ENCODE measurements around the gene RNF126.
"Not testable (repeated sequence)": the region's sequence is repeated elsewhere in the genome, so short reads cannot be mapped to it uniquely, and the experiment has no call there.

Gene RNF126

DNA sequence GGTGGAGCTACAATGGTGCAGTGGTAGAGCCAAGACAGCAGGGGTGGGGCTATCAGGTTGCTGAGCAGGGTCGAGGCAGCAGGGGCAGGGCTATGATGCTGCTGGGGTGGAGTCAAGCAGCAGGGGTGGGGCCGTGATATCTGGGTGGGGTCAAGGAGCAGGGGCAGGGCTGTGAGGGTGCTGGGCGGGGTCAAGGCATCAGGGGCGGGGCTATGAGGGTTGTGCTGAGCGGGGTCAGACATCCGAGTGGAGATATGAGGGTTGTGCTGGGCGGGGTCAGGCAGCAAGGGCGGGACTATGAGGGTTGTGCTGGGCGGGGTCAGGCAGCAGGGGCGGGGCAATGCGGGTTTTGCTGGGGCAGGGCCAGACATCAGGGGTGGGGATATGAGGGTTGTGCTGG is 58.7 kb downstream of the RNF126 start:
- DNase-seq (ENCODE audit: insufficient read length, low spot score) (no peak), FAIRE-seq (no peak)
- no peak for TF ChIP-seq POLR2A (IDR thresholded peaks at IDR 0.05; ENCODE audit: low read depth, low read length)

DNA sequence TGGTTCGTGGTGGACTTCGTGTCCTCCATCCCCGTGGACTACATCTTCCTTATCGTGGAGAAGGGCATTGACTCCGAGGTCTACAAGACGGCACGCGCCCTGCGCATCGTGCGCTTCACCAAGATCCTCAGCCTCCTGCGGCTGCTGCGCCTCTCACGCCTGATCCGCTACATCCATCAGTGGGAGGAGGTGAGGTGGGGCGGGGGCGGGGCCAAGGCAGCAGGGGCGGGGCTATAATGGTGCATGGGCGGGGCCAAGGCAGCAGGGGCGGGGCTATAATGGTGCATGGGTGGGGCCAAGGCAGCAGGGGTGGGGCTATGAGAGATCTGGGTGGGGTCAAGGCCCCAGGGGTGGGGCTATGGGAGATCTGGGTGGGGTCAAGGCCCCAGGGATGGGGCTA is 59.2 kb downstream of the RNF126 start:
- DNase-seq (ENCODE audit: insufficient read length, low spot score); FAIRE-seq: not testable (repeated sequence)

DNA sequence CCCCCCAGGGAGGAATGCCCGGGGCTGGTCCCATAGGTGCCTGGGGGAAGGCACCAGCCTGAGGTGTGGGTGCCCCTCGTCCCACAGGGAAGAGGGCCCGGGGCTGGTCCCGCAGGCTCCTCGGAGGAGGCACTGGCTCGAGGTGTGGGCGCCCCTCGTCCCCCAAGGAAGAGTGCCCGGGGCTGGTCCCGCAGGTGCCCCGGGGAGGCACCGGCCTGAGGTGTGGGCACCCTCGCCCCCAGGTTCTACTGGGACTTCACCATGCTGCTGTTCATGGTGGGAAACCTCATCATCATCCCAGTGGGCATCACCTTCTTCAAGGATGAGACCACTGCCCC is 59.7 kb downstream of the RNF126 start:
- DNase-seq (ENCODE audit: insufficient read length, low spot score); FAIRE-seq: not testable (repeated sequence)

DNA sequence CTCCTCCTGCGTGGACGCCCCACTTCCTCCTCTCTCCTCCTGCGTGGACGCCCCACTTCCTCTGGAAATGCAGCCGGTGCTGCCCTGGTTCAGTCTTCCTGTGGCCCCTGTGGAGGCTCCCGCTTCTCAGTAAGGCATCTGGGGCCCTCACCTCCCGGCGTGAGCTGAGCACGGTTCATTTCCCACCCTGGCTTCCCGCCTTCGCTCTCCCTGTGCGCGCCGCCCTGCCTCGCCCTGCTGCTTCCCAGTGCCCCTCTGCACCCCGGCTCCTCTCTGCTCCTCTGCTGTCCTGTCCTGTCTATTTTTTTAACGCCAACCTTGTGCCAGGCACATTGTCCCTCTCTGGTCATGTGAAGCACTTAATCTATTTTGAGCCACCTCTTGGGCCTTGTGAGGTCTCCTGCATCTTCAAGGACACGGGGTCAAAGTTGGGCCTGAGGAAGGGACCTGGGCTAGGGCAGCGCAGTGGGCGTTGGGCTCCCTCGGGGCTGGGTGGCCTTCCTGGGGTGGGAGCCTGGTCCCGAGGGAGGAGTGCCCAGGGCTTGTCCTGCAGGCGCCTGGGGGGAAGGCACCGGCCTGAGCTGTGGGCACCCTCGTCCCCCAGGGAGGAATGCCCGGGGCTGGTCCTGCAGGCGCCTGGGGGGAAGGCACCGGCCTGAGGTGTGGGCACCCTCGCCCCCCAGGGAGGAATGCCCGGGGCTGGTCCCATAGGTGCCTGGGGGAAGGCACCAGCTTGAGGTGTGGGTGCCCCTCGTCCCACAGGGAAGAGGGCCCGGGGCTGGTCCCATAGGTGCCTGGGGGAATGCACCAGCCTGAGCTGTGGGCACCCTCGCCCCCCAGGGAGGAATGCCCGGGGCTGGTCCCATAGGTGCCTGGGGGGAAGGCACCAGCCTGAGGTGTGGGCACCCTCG is 60.4 kb downstream of the RNF126 start:
- DNase-seq (ENCODE audit: insufficient read length, low spot score) (no peak), FAIRE-seq (no peak)
- no peak for TF ChIP-seq POLR2A (IDR thresholded peaks at IDR 0.05; ENCODE audit: low read depth, low read length)

DNA sequence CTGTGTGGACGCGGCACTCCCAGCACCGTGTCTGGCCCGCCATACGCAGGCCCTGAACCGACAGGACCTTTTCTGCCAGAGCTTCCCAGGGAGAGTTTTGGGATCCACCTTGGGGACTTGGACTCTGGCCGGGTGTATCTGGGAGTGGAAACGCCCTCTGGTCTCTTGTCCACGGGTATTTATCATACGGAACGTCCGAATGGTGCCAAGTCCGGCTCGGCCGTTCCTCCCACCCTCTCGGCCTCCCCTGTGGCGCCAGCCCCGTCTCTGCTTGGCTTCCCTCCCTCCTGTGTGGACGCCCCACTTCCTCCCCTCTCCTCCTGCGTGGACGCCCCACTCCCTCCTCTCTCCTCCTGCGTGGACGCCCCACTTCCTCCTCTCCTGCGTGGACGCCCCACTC is 61.2 kb downstream of the RNF126 start:
- no peak for FAIRE-seq
- no peak for TF ChIP-seq POLR2A (IDR thresholded peaks at IDR 0.05; ENCODE audit: low read depth, low read length)
- DNase-seq (ENCODE audit: insufficient read length, low spot score) = no peak

DNA sequence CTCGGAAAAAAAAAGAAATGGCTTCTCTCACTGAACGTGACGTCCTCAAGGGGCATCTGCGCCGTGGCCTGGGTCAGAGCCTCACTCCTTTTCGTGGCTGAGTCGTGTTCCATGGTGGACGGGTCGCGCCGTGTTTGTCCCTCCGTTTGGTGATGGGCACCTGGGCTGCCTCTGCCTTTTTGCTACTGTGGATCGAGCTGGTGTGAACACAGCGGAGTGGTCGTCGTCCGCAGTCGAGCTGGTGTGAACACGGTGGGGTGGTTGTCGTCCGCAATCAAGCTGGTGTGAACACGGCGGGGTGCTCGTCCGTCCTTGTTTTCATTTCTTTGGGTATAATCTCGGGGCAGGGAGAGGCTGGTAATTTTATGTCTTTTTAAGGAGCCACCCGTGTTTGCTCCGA is 61.7 kb downstream of the RNF126 start:
- FAIRE-seq = no peak
- no peak for TF ChIP-seq POLR2A (IDR thresholded peaks at IDR 0.05; ENCODE audit: low read depth, low read length)
- no peak for DNase-seq (ENCODE audit: insufficient read length, low spot score)

All from H54 (cell line).